ENCODE measurements around the gene CXCL1.

DNA sequence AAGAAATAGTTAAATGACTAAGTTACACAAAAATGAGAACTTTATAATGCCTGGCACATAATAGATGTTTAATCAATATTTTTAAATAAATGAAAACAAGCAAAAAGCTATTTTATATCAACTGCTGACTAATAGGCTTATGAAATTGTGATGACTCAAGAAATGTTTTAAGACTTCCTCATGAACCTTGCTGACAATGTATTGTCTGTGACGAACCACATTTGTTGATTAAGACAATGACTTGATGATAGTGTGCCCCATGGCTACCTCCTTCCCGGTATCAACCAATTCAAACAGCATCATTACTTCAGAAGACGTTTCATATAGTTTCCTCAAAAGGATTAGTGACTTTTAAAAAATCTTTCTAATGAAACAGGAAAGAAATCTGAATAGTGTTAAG is 24.8 kb upstream of the CXCL1 start:
- TF ChIP-seq, protein P1, sequence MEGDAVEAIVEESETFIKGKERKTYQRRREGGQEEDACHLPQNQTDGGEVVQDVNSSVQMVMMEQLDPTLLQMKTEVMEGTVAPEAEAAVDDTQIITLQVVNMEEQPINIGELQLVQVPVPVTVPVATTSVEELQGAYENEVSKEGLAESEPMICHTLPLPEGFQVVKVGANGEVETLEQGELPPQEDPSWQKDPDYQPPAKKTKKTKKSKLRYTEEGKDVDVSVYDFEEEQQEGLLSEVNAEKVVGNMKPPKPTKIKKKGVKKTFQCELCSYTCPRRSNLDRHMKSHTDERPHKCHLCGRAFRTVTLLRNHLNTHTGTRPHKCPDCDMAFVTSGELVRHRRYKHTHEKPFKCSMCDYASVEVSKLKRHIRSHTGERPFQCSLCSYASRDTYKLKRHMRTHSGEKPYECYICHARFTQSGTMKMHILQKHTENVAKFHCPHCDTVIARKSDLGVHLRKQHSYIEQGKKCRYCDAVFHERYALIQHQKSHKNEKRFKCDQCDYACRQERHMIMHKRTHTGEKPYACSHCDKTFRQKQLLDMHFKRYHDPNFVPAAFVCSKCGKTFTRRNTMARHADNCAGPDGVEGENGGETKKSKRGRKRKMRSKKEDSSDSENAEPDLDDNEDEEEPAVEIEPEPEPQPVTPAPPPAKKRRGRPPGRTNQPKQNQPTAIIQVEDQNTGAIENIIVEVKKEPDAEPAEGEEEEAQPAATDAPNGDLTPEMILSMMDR (IDR thresholded peaks at IDR 0.05; ENCODE audit: insufficient read depth, low read depth, low read length) = no peak
- no peak for TF ChIP-seq EZH2 (IDR thresholded peaks at IDR 0.05; ENCODE audit: insufficient read depth, low read length)
